Right lobe of liver (tissue), 6 donors: ENCODE data around the gene PRKAA1. TPM values are rescaled to one million over a fixed set of nuclear protein-coding genes. Genes with fewer than 3 reads are reported as not detected.

Experiments
- ATAC-seq, 4 donors: fragments of 200-7000 bp; cut with Tn5 transposase; one replicate each; pipeline ENCODE4 v1.9.1; 2020; ENCODE audit warnings: mild to moderate bottlenecking in 4 of 4, moderate library complexity in 4 of 4
- DNase-seq, 3 donors: peaks; one replicate each; pipeline ENCODE4 v3.0.0-alpha.2; 2020
- H3K27ac ChIP-seq, 3 donors: fragments of 200-600 bp; one replicate each; pipeline ENCODE4 v1.8.0; 2022
- H3K27me3 ChIP-seq, 2 donors: fragments of 200-600 bp; one replicate each; pipeline ENCODE4 v1.8.0; 2022
- H3K36me3 ChIP-seq, 4 donors: fragments of 200-600 bp; sonication (generic) in 1 of 4; one replicate each; pipeline versions ENCODE4 v1.5.1 to v1.8.0; 2017 to 2022; ENCODE audit warnings: control low read depth in 1 of 4
- H3K4me1 ChIP-seq, 4 donors: fragments of 200-600 bp; sonication (generic) in 1 of 4; one replicate each; pipeline versions ENCODE4 v1.5.1 to v1.8.0; 2017 to 2022; ENCODE audit warnings: control low read depth in 1 of 4
- H3K4me3 ChIP-seq, 3 donors: fragments of 200-600 bp; one replicate each; pipeline ENCODE4 v1.8.0; 2022
- H3K9me3 ChIP-seq, 4 donors: fragments of 200-600 bp; sonication (generic) in 1 of 4; one replicate each; pipeline versions ENCODE4 v1.5.1 to v1.8.0; 2017 to 2022; ENCODE audit warnings: control low read depth in 1 of 4
- CTCF ChIP-seq, 4 donors: fragments of 200-600 bp in 3 of 4; fragments of 450-650 bp in 1 of 4; IDR thresholded peaks; one replicate each; pipeline versions ENCODE4 v1.5.1 to v1.8.0; 2016 to 2022; ENCODE audit warnings: antibody characterized with exemption in 4 of 4, mild to moderate bottlenecking in 2 of 4
- POLR2A ChIP-seq: fragments of 450-650 bp; IDR thresholded peaks from one replicate; pipeline ENCODE4 v1.6.1; 2017; ENCODE audit warnings: antibody characterized with exemption, mild to moderate bottlenecking
- WGBS: methylation state at CpG from one replicate; pipeline ENCODE4 v1.1.6; 2018; ENCODE audit warnings: low coverage, low lambda C conversion rate; ENCODE audit not compliant: insufficient coverage; ENCODE audit errors: missing lambda C conversion rate; 5-methylcytosine and 5-hydroxymethylcytosine counted together
- intact Hi-C, 2 donors: fragments of 100-400 bp; cut with DNase I; formaldehyde crosslinking; loops; one replicate each; pipeline versions ENCODE4 v1.11.2 to v1.14.1; 2022
- total RNA-seq, 6 experiments: library from RNA; depleted of rRNA in 2 of 6; stranded (reverse); fragments of >200 nt in 2 of 6; fragmentation: NEBNext Ultra II Directional in 3 of 6; extraction: Animal tissue kit (Norgen Biotek cat#: 25700) in 3 of 6; gene quantifications; one replicate each; pipeline versions ENCODE4 v1.1.0 to v1.2.4, GENCODE V29; 2016 to 2023
- donor health status: DM: no; HTN: yes; CAD: no.
- donor health status: DM: no; HTN: no; CAD: no.
- donor health status: DM: no; HTN: no; CAD: no.
- donor health status: DM: no; HTN: yes; CAD: no.
- donor health status: DM: no; HTN: yes; CAD: no.

PRKAA1 gene
- total RNA-seq, 6 experiments from 2014 or later, result 36.7 to 82.4 (median 69.9) TPM

GRCh38 chr5:40736103-40736875, 61.9 kb downstream of the PRKAA1 start:
- no peak for DNase-seq

GRCh38 chr5:40735609-40736008, 62.6 kb downstream of the PRKAA1 start:
- no peak for ATAC-seq
- Histone ChIP-seq H3K27ac (no peak overlapping the region), H3K4me1 (peaks cover 0 to 28% (median 14%) of the 10 kb centered on the region in 4 donors), H3K9me3 (no peaks in the 10 kb centered on the region), H3K4me3 (no peak overlapping the region), H3K27me3 (no peaks in the 10 kb centered on the region), H3K36me3 (no peaks in the 10 kb centered on the region)
- TF ChIP-seq POLR2A, result no peak
- TF ChIP-seq CTCF (IDR thresholded peaks at IDR 0.05), result no peak
- DNase-seq, result no peak
- intact Hi-C loops, result no loop called here

More at GRCh38 chr5:40736103-40736875, 61.9 kb downstream of the PRKAA1 start:
- WGBS, result 0% methylated on average over 1 of the region's 1 CpG
- Histone ChIP-seq H3K4me1 (peaks cover 0 to 28% (median 14%) of the 10 kb centered on the region in 4 donors), H3K9me3 (no peaks in the 10 kb centered on the region), H3K27me3 (no peaks in the 10 kb centered on the region), H3K27ac (no peak overlapping the region), H3K36me3 (peaks cover 0 to 4% (median 3%) of the 10 kb centered on the region in 4 donors), H3K4me3 (no peak overlapping the region)
- no peak for TF ChIP-seq POLR2A
- peak; percentile 66 to 85 (median 78) for TF ChIP-seq CTCF (IDR thresholded peaks at IDR 0.05)
- ATAC-seq, result peak; percentile 71 to 75 (median 74)
- intact Hi-C loops, result no loop called here

- ATAC-seq (peak in 1 of 4 donors; percentile 30), DNase-seq (no peak)
- H3K27me3 ChIP-seq, result no peaks in the 10 kb centered on the region
- H3K36me3 ChIP-seq, result no peaks in the 10 kb centered on the region
- no peaks in the 10 kb centered on the region for H3K9me3 ChIP-seq
- peaks cover 0 to 28% (median 14%) of the 10 kb centered on the region in 4 donors for H3K4me1 ChIP-seq
- H3K4me3 ChIP-seq, result no peak overlapping the region
- WGBS, result 92% methylated on average over 1 of the region's 2 CpGs
- TF ChIP-seq POLR2A (no peak), CTCF (IDR thresholded peaks at IDR 0.05) (no peak)
- intact Hi-C loops, result no loop called here
- no peak overlapping the region for H3K27ac ChIP-seq
These were observed 63.2 kb downstream of the PRKAA1 start for GRCh38 chr5:40734986-40735385.

- Histone ChIP-seq H3K27me3 (no peaks in the 10 kb centered on the region), H3K27ac (peak overlapping the region in 2 of 3 donors; percentile 31 to 37), H3K4me3 (no peak overlapping the region), H3K4me1 (peaks cover 0 to 28% (median 14%) of the 10 kb centered on the region in 4 donors), H3K36me3 (no peaks in the 10 kb centered on the region), H3K9me3 (no peaks in the 10 kb centered on the region)
- DNase-seq, result no peak
- ATAC-seq, result peak; percentile 84 to 92 (median 89)
- 25% methylated on average over 3 of the region's 3 CpGs for WGBS
- TF ChIP-seq POLR2A, result no peak
- TF ChIP-seq CTCF (IDR thresholded peaks at IDR 0.05), result peak in 1 of 4 donors; percentile 12
- intact Hi-C loops, result no loop called here
These were observed 64.2 kb downstream of the PRKAA1 start for GRCh38 chr5:40733879-40734563.
